Measurements from ENCODE around the gene TMEM183A. TPM values are rescaled to one million over a fixed set of nuclear protein-coding genes. Genes with fewer than 3 reads are reported as not detected.

The TMEM183A gene
- total RNA-seq, 1 experiment from 2014 or later = 119 TPM

DNA sequence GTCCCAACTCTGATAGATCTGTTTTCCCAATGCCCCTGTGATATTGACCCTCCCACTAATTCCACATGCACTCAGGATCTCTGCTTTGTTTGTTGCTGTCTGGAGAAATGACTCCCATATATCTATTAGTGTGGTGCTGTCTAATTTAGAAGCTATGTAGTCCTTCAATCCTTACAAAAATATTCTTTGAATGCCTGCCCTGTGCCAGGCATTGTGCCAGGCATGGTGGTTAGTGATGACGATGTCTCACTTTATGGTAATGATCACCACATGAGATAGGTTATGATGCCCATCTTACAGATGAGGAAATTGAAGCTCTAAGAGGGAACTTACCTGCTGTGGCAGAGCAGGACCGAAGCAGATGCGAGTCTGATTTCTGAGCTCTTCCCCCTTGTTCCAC lies 65.7 kb downstream of the TMEM183A start:
- H3K9ac ChIP-seq (ENCODE audit: low read length) = no peak overlapping the region
- no peak overlapping the region for H2AFZ ChIP-seq (ENCODE audit: low read length)
- H3K79me2 ChIP-seq (ENCODE audit: low read length) = no peaks in the 10 kb centered on the region
- no peaks in the 10 kb centered on the region for H3K9me2 ChIP-seq (replicated peaks; ENCODE audit: low read length)
- H3K36me3 ChIP-seq (ENCODE audit: low read depth, low read length) = no peaks in the 10 kb centered on the region
- no peak overlapping the region for H3K27ac ChIP-seq (ENCODE audit: low read length)
- BruUV-seq (replicated peaks) = no TSS peak
- ChIA-PET POLR2A (ENCODE audit: unreplicated experiment) (no interaction called here), CTCF (no interaction called here)
- no peak overlapping the region for H3K4me3 ChIP-seq (ENCODE audit: low read length)
- no peak for DNase-seq
- intact Hi-C loops (cut with micrococcal nuclease) = no loop called here
- TF ChIP-seq EZH2phosphoT487 (IDR thresholded peaks at IDR 0.05; ENCODE audit: borderline replicate concordance, low read length) = no peak
- TF ChIP-seq EZH2 (IDR thresholded peaks at IDR 0.05; ENCODE audit: low read length, unreplicated experiment) = no peak
- TF ChIP-seq, protein P1, sequence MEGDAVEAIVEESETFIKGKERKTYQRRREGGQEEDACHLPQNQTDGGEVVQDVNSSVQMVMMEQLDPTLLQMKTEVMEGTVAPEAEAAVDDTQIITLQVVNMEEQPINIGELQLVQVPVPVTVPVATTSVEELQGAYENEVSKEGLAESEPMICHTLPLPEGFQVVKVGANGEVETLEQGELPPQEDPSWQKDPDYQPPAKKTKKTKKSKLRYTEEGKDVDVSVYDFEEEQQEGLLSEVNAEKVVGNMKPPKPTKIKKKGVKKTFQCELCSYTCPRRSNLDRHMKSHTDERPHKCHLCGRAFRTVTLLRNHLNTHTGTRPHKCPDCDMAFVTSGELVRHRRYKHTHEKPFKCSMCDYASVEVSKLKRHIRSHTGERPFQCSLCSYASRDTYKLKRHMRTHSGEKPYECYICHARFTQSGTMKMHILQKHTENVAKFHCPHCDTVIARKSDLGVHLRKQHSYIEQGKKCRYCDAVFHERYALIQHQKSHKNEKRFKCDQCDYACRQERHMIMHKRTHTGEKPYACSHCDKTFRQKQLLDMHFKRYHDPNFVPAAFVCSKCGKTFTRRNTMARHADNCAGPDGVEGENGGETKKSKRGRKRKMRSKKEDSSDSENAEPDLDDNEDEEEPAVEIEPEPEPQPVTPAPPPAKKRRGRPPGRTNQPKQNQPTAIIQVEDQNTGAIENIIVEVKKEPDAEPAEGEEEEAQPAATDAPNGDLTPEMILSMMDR (conservative IDR thresholded peaks at IDR 0.05; ENCODE audit: low read depth, low read length) = no peak
- no peaks in the 10 kb centered on the region for H3K27me3 ChIP-seq (ENCODE audit: low read length)
- H4K20me1 ChIP-seq (ENCODE audit: low read length) = no peaks in the 10 kb centered on the region
- H3K4me2 ChIP-seq (ENCODE audit: low read length) = no peak overlapping the region
- H3K4me1 ChIP-seq (ENCODE audit: insufficient read depth, low read length) = no peaks in the 10 kb centered on the region
- no peaks in the 10 kb centered on the region for H3K9me3 ChIP-seq (ENCODE audit: low read length)
- no peak for ATAC-seq
- H3F3A ChIP-seq (ENCODE audit: low read length, unreplicated experiment) = no peaks in the 10 kb centered on the region

DNA sequence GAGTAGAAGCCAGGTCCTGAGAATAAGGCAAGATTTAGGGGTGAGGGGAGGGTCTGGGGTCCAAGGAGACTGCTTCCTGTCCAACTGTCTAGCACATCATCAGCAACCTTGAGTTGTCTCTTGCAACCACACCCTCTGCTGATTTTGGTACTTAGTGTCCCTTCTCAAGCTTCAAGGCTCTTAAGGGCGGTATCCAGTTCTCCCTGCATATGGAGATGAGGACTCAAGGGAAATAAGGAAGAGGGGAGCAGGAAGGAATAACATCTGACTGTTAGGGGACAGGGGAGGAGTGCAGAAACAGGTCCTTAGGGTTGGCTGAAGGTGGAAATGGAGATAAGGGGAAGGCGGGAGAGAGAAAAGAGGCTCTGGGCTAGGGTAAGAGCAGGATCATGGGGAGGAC lies 66.3 kb downstream of the TMEM183A start:
- no peaks in the 10 kb centered on the region for H3K9me3 ChIP-seq (ENCODE audit: low read length)
- no peaks in the 10 kb centered on the region for H3K27me3 ChIP-seq (ENCODE audit: low read length)
- no peak overlapping the region for H3K4me3 ChIP-seq (ENCODE audit: low read length)
- intact Hi-C loops (cut with micrococcal nuclease) = no loop called here
- H3K9me2 ChIP-seq (replicated peaks; ENCODE audit: low read length) = no peaks in the 10 kb centered on the region
- no TSS peak for BruUV-seq (replicated peaks)
- H3K4me2 ChIP-seq (ENCODE audit: low read length) = no peak overlapping the region
- H3K27ac ChIP-seq (ENCODE audit: low read length) = no peak overlapping the region
- no peak overlapping the region for H2AFZ ChIP-seq (ENCODE audit: low read length)
- no peaks in the 10 kb centered on the region for H3F3A ChIP-seq (ENCODE audit: low read length, unreplicated experiment)
- TF ChIP-seq, protein P1 (conservative IDR thresholded peaks at IDR 0.05; ENCODE audit: low read depth, low read length) = no peak
- TF ChIP-seq EZH2 (IDR thresholded peaks at IDR 0.05; ENCODE audit: low read length, unreplicated experiment) (no peak), EZH2phosphoT487 (IDR thresholded peaks at IDR 0.05; ENCODE audit: borderline replicate concordance, low read length) (no peak)
- ATAC-seq (no peak), DNase-seq (no peak)
- CTCF ChIA-PET = no interaction called here
- H3K9ac ChIP-seq (ENCODE audit: low read length) = no peak overlapping the region
- no peaks in the 10 kb centered on the region for H4K20me1 ChIP-seq (ENCODE audit: low read length)
- H3K4me1 ChIP-seq (ENCODE audit: insufficient read depth, low read length) = no peaks in the 10 kb centered on the region
- no peaks in the 10 kb centered on the region for H3K79me2 ChIP-seq (ENCODE audit: low read length)
- POLR2A ChIA-PET (ENCODE audit: unreplicated experiment) = no interaction called here
- no peaks in the 10 kb centered on the region for H3K36me3 ChIP-seq (ENCODE audit: low read depth, low read length)

Other genes starting within 250 kb of the TMEM183A start
- 41.4 and 42.6 TPM in 2 replicates for gene KDM5B, start 199.0 kb upstream of the TMEM183A start, total RNA-seq (2014; rRNA removed)
- gene PCAT6, start 196.4 kb upstream of the TMEM183A start, total RNA-seq (2014; rRNA removed) = 0.26 and 1.7 TPM in 2 replicates
- 14.8 and 15.5 TPM in 2 replicates for gene RABIF, start 118.2 kb upstream of the TMEM183A start, total RNA-seq (2014; rRNA removed)
- 25.2 and 26.7 TPM in 2 replicates for gene KLHL12, start 80.1 kb upstream of the TMEM183A start, total RNA-seq (2014; rRNA removed)
- gene ADIPOR1, start 49.1 kb upstream of the TMEM183A start, total RNA-seq (2014; rRNA removed) = 137 and 150 TPM in 2 replicates
- gene CYB5R1, start 40.1 kb upstream of the TMEM183A start, total RNA-seq (2014; rRNA removed) = 58.7 and 66.2 TPM in 2 replicates
- gene PPFIA4, start 19.1 kb downstream of the TMEM183A start, total RNA-seq (2014; rRNA removed) = 3.4 and 12.1 TPM in 2 replicates
- gene MYOG, start 78.6 kb downstream of the TMEM183A start, total RNA-seq (2014; rRNA removed) = not detected in 2 replicates
- 1.4 and 3.9 TPM in 2 replicates for gene ADORA1, start 120.4 kb downstream of the TMEM183A start, total RNA-seq (2014; rRNA removed)
- gene MYBPH, start 168.5 kb downstream of the TMEM183A start, total RNA-seq (2014; rRNA removed) = not detected in 2 replicates
- not detected in 2 replicates for gene CHI3L1, start 179.3 kb downstream of the TMEM183A start, total RNA-seq (2014; rRNA removed)
- gene CHIT1, start 222.3 kb downstream of the TMEM183A start, total RNA-seq (2014; rRNA removed) = 0.06 TPM in 1 of 2 replicates, not detected in the other

Data from PC-3 (cell line).